ENCODE measurements around the gene ECHS1.

- TF ChIP-seq PTBP1 (IDR thresholded peaks at IDR 0.05; ENCODE audit: low read depth, low read length) (no peak), ZBTB1 (CRISPR knock-in tag; IDR thresholded peaks at IDR 0.05; ENCODE audit: borderline replicate concordance, low read depth) (no peak), ETV5 (CRISPR knock-in tag; IDR thresholded peaks at IDR 0.05; ENCODE audit: low read depth) (no peak), RB1 (IDR thresholded peaks at IDR 0.05; ENCODE audit: low read depth) (no peak), BHLHE40 (IDR thresholded peaks at IDR 0.05; ENCODE audit: low read length) (no peak), ZNF3 (CRISPR knock-in tag; IDR thresholded peaks at IDR 0.05) (no peak), POLR2A (conservative IDR thresholded peaks at IDR 0.05) (no peak), ESRRA (IDR thresholded peaks at IDR 0.05; ENCODE audit: borderline replicate concordance, low read depth) (no peak), GATAD2B (IDR thresholded peaks at IDR 0.05; ENCODE audit: borderline replicate concordance) (no peak), CTCF (IDR thresholded peaks at IDR 0.05 in 2 of 3, conservative IDR thresholded peaks at IDR 0.05 in 1 of 3; ENCODE audit: insufficient read depth in 2 of 3, low read depth in 1 of 3, low read length in 3 of 3) (no peak), EP300 (IDR thresholded peaks at IDR 0.05; ENCODE audit: low read length) (no peak), RREB1 (CRISPR knock-in tag; IDR thresholded peaks at IDR 0.05) (no peak), NCOA2 (IDR thresholded peaks at IDR 0.05; ENCODE audit: partially characterized antibody in 2 of 2) (no peak), CBFB (CRISPR knock-in tag; IDR thresholded peaks at IDR 0.05) (no peak)
These were observed 56.9 kb downstream of the ECHS1 start for GRCh38 chr10:133316266-133316665.
